GM23338 (cell line): ENCODE measurements around the gene BSCL2. TPM values are rescaled to one million over a fixed set of nuclear protein-coding genes. Genes with fewer than 3 reads are reported as not detected.

Source experiments
- ATAC-seq: fragments of 200-7000 bp; cut with Tn5 transposase; 3 replicates; pipeline ENCODE4 v1.9.1; 2020
- DNase-seq: peaks from one replicate; pipeline ENCODE4 v3.0.0-alpha.2; 2015; ENCODE audit warnings: low spot score
- H2AFZ ChIP-seq: fragments of 200-600 bp; sonication (generic); 2 replicates; pipeline ENCODE4 v1.8.0; 2016; ENCODE audit warnings: antibody characterized with exemption, mild to moderate bottlenecking, moderate library complexity
- H3F3A ChIP-seq: fragments of 200-600 bp; sonication (generic); replicated peaks from 2 replicates; pipeline ENCODE4 v1.8.0; 2017; ENCODE audit warnings: antibody characterized with exemption, mixed run types, low read depth
- H3K27ac ChIP-seq: fragments of 200-600 bp; sonication (generic); 2 replicates; pipeline ENCODE4 v1.6.1; 2016; ENCODE audit warnings: low read depth
- H3K27me3 ChIP-seq: fragments of 200-600 bp; sonication (generic); 2 replicates; pipeline ENCODE4 v1.8.0; 2016; ENCODE audit warnings: mild to moderate bottlenecking, mixed run types, moderate library complexity; ENCODE audit not compliant: insufficient read depth
- H3K36me3 ChIP-seq: fragments of 200-600 bp; sonication (generic); 2 replicates; pipeline ENCODE4 v1.8.0; 2016; ENCODE audit warnings: mild to moderate bottlenecking; ENCODE audit not compliant: insufficient read depth
- H3K4me1 ChIP-seq: fragments of 200-600 bp; sonication (generic); 2 replicates; pipeline ENCODE4 v1.8.0; 2016; ENCODE audit warnings: mild to moderate bottlenecking, moderate library complexity; ENCODE audit not compliant: insufficient read depth
- H3K4me2 ChIP-seq: fragments of 200-600 bp; sonication (generic); 2 replicates; pipeline ENCODE4 v1.7.1; 2017; ENCODE audit warnings: mixed run types
- H3K4me3 ChIP-seq: fragments of 200-600 bp; sonication (generic); 2 replicates; pipeline ENCODE4 v1.6.1; 2016; ENCODE audit warnings: mixed run types
- H3K79me2 ChIP-seq: fragments of 200-600 bp; sonication (generic); replicated peaks from 2 replicates; pipeline ENCODE4 v1.8.0; 2017; ENCODE audit warnings: mild to moderate bottlenecking; ENCODE audit not compliant: insufficient read depth
- H3K9me2 ChIP-seq: fragments of 200-600 bp; sonication (generic); 2 replicates; pipeline ENCODE4 v1.8.0; 2017; ENCODE audit not compliant: insufficient read depth
- H4K20me1 ChIP-seq: fragments of 200-600 bp; sonication (generic); replicated peaks from 2 replicates; pipeline ENCODE4 v1.8.0; 2017; ENCODE audit warnings: mild to moderate bottlenecking; ENCODE audit not compliant: insufficient read depth
- H3K27ac Mint-ChIP-seq: 2 replicates; pipeline ENCODE4 v1.8.0; 2020; ENCODE audit warnings: inconsistent platforms, mild to moderate bottlenecking, moderate library complexity, mixed read lengths
- H3K27me3 Mint-ChIP-seq: 3 replicates; pipeline ENCODE4 v1.8.0; 2022; ENCODE audit warnings: low read depth, mild to moderate bottlenecking, moderate library complexity, mixed read lengths, inconsistent platforms; ENCODE audit not compliant: insufficient read depth, poor library complexity
- H3K36me3 Mint-ChIP-seq: 3 replicates; pipeline ENCODE4 v1.8.0; 2021; ENCODE audit warnings: low read depth, mild to moderate bottlenecking, inconsistent platforms, moderate library complexity, mixed read lengths
- H3K4me1 Mint-ChIP-seq: 3 replicates; pipeline ENCODE4 v1.8.0; 2020; ENCODE audit warnings: mild to moderate bottlenecking, inconsistent platforms, mixed read lengths
- H3K4me3 Mint-ChIP-seq: 3 replicates; pipeline ENCODE4 v1.8.0; 2021; ENCODE audit warnings: moderate library complexity, mild to moderate bottlenecking, inconsistent platforms, mixed read lengths
- H3K9me3 Mint-ChIP-seq: 3 replicates; pipeline ENCODE4 v1.8.0; 2020; ENCODE audit warnings: moderate library complexity, mild to moderate bottlenecking, inconsistent platforms, mixed read lengths
- CREB1 ChIP-seq: fragments of 250-450 bp; sonication (Bioruptor Pico); IDR thresholded peaks from 2 replicates; pipeline ENCODE4 v1.5.0; 2020; ENCODE audit warnings: low read depth, mild to moderate bottlenecking, moderate library complexity
- EZH2 ChIP-seq: fragments of 200-600 bp; sonication (generic); IDR thresholded peaks from one replicate; pipeline ENCODE4 v1.8.0; 2017; ENCODE audit warnings: antibody characterized with exemption, mild to moderate bottlenecking, low read depth; ENCODE audit not compliant: unreplicated experiment
- EZH2phosphoT487 ChIP-seq: fragments of 200-600 bp; sonication (generic); IDR thresholded peaks from one replicate; pipeline ENCODE4 v1.8.1; 2018; ENCODE audit warnings: antibody characterized with exemption; ENCODE audit not compliant: unreplicated experiment
- JUNB ChIP-seq: IDR thresholded peaks from one replicate; pipeline ENCODE4 v1.6.1; 2016; ENCODE audit warnings: antibody characterized with exemption; ENCODE audit not compliant: unreplicated experiment
- NANOG ChIP-seq: IDR thresholded peaks from 2 replicates; pipeline ENCODE4 v1.6.1; 2016; ENCODE audit warnings: antibody characterized with exemption, borderline replicate concordance
- POLR2AphosphoS5 ChIP-seq: IDR thresholded peaks from 2 replicates; pipeline ENCODE4 v1.6.1; 2016; ENCODE audit warnings: antibody characterized with exemption, low read depth
- STAT1 ChIP-seq: IDR thresholded peaks from one replicate; pipeline ENCODE4 v1.6.1; 2016; ENCODE audit warnings: antibody characterized with exemption; ENCODE audit not compliant: unreplicated experiment
- ZNF114 ChIP-seq: fragments of 250-450 bp; sonication (Bioruptor Pico); IDR thresholded peaks from 2 replicates; pipeline ENCODE4 v1.5.0; 2020; ENCODE audit warnings: mild to moderate bottlenecking, moderate library complexity
- polyA plus RNA-seq: library from polyadenylated mRNA; unstranded; fragments of >200 nt; fragmentation: Nextera tagmentation; extraction: Ambion mirVana; gene quantifications from 2 replicates; pipeline ENCODE4 v1.2.1, GENCODE V29; 2016
- total RNA-seq: library from RNA; depleted of rRNA; stranded (reverse); fragments of >200 nt; shearing (Covaris generic); gene quantifications from 2 replicates; pipeline ENCODE4 v1.2.3, GENCODE V29; 2014
- TF ChIP-seq, protein P1 (sequence below): IDR thresholded peaks from 2 replicates; pipeline ENCODE4 v1.6.1; 2016; ENCODE audit warnings: antibody characterized with exemption
- TF ChIP-seq, protein P2 (sequence below), 2 experiments: fragments of 200-600 bp in 1 of 2; sonication (generic) in 1 of 2; conservative IDR thresholded peaks; 2 replicates each; pipeline versions ENCODE4 v1.5.1 to v1.6.1; 2016 to 2017; ENCODE audit warnings: antibody characterized with exemption in 2 of 2, low read depth in 2 of 2, mild to moderate bottlenecking in 2 of 2, moderate library complexity in 1 of 2

BSCL2 gene
- total and polyA plus RNA-seq, 2 experiments from 2014 or later, result 60.2 to 81.7 TPM

DNA sequence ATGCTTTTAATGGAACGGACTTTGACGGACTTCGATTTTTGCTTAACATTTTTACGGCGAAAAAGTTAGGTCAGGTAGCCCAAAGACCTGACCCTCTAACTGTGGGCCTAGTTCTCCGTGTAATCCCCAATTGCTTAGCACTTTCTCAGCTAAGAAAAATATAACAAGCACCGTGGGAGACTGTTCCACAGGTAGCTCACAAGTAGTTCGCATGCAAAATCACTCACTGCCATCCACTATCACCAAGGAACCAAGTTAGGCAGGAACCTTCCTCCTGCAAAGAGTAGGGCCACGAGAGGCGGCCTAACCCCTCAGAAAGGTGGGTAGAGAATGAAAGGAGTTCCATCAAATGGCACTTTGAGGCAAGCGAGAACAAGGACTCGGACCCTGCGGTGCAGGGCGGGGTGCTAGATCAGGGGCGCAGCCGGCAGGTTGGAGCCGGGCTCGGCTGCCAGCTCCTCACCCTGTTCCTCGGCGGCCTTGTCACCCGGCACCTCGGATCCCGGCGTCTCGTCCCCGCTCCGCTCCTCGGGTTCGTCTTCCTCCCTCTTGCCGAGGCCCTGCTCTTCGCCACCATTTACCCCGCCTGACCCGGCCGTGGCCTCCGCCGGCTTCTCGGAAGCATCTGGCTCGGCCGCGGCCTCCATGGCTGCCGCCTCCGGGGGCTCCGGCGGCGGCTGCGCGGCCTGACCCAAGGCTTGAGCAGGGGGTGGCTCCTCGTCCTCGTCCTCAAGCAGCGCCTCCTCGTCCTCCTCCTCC is 19.1 kb upstream of the BSCL2 start (continued):
- TF ChIP-seq, protein P1, sequence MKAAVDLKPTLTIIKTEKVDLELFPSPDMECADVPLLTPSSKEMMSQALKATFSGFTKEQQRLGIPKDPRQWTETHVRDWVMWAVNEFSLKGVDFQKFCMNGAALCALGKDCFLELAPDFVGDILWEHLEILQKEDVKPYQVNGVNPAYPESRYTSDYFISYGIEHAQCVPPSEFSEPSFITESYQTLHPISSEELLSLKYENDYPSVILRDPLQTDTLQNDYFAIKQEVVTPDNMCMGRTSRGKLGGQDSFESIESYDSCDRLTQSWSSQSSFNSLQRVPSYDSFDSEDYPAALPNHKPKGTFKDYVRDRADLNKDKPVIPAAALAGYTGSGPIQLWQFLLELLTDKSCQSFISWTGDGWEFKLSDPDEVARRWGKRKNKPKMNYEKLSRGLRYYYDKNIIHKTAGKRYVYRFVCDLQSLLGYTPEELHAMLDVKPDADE, result no peak
- TF ChIP-seq, protein P2, sequence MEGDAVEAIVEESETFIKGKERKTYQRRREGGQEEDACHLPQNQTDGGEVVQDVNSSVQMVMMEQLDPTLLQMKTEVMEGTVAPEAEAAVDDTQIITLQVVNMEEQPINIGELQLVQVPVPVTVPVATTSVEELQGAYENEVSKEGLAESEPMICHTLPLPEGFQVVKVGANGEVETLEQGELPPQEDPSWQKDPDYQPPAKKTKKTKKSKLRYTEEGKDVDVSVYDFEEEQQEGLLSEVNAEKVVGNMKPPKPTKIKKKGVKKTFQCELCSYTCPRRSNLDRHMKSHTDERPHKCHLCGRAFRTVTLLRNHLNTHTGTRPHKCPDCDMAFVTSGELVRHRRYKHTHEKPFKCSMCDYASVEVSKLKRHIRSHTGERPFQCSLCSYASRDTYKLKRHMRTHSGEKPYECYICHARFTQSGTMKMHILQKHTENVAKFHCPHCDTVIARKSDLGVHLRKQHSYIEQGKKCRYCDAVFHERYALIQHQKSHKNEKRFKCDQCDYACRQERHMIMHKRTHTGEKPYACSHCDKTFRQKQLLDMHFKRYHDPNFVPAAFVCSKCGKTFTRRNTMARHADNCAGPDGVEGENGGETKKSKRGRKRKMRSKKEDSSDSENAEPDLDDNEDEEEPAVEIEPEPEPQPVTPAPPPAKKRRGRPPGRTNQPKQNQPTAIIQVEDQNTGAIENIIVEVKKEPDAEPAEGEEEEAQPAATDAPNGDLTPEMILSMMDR (conservative IDR thresholded peaks at IDR 0.05; ENCODE audit: low read depth in 2 of 2), result no peak
- TF ChIP-seq ZNF114 (no peak), NANOG (no peak)

DNA sequence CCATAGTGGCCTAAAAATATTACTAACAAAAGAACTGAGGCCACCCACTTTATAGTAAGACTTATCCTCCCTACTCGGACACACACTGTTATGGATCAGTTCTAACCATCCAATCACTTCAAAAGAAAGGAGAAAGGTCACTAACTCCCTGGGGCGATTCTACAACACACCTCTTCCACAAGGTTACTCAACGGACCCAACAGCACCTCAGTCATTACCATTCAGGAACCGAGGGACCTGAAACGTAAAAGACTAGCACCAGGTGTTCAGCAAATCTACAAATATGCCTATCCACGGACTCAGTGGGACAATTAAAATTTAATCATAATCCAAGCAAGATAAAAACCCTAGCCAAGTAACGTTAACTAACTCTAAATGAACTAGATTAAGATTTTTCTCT is 18.4 kb upstream of the BSCL2 start:
- Histone ChIP-seq H3K4me1 (peaks cover 24% of the 10 kb centered on the region), H3K27me3 (no peaks in the 10 kb centered on the region), H3K36me3 (peaks cover 43% of the 10 kb centered on the region), H3K4me2 (peak overlapping the region; percentile 98), H3K4me3 (peak overlapping the region; percentile 59), H3F3A (peaks cover 51% of the 10 kb centered on the region), H2AFZ (no peak overlapping the region), H3K27ac (no peak overlapping the region), H3K79me2 (peaks cover 73% of the 10 kb centered on the region), H3K9me2 (no peaks in the 10 kb centered on the region), H4K20me1 (peaks cover 42% of the 10 kb centered on the region)
- Mint-ChIP-seq H3K27ac (peak overlapping the region; percentile 25), H3K36me3 (peaks cover 54% of the 10 kb centered on the region), H3K4me1 (peaks cover 21% of the 10 kb centered on the region), H3K27me3 (peaks cover 14% of the 10 kb centered on the region), H3K9me3 (no peaks in the 10 kb centered on the region; the same call in 2 of the 3 replicates), H3K4me3 (peak overlapping the region; percentile 98)
- TF ChIP-seq, protein P1, result no peak
- no peak for TF ChIP-seq JUNB
- TF ChIP-seq EZH2phosphoT487, result no peak
- TF ChIP-seq NANOG, result no peak
- no peak for TF ChIP-seq ZNF114
- TF ChIP-seq EZH2, result no peak
- no peak for TF ChIP-seq POLR2AphosphoS5
- TF ChIP-seq STAT1, result no peak
- no peak for TF ChIP-seq CREB1
- ATAC-seq (no peak), DNase-seq (peak; percentile 34)
